GM23338 (cell line): Measurements from ENCODE around the gene GEMIN2. TPM values are rescaled to one million over a fixed set of nuclear protein-coding genes. Genes with fewer than 3 reads are reported as not detected.
"Not testable (repeated sequence)": the region's sequence is repeated elsewhere in the genome, so short reads cannot be mapped to it uniquely, and the experiment has no call there.

Experiments
- ATAC-seq: fragments of 200-7000 bp; cut with Tn5 transposase; 3 replicates; pipeline ENCODE4 v1.9.1; 2020
- DNase-seq: peaks from one replicate; pipeline ENCODE4 v3.0.0-alpha.2; 2015; ENCODE audit warnings: low spot score
- H2AFZ ChIP-seq: fragments of 200-600 bp; sonication (generic); 2 replicates; pipeline ENCODE4 v1.8.0; 2016; ENCODE audit warnings: antibody characterized with exemption, mild to moderate bottlenecking, moderate library complexity
- H3F3A ChIP-seq: fragments of 200-600 bp; sonication (generic); replicated peaks from 2 replicates; pipeline ENCODE4 v1.8.0; 2017; ENCODE audit warnings: antibody characterized with exemption, mixed run types, low read depth
- H3K27ac ChIP-seq: fragments of 200-600 bp; sonication (generic); 2 replicates; pipeline ENCODE4 v1.6.1; 2016; ENCODE audit warnings: low read depth
- H3K27me3 ChIP-seq: fragments of 200-600 bp; sonication (generic); 2 replicates; pipeline ENCODE4 v1.8.0; 2016; ENCODE audit warnings: mild to moderate bottlenecking, mixed run types, moderate library complexity; ENCODE audit not compliant: insufficient read depth
- H3K36me3 ChIP-seq: fragments of 200-600 bp; sonication (generic); 2 replicates; pipeline ENCODE4 v1.8.0; 2016; ENCODE audit warnings: mild to moderate bottlenecking; ENCODE audit not compliant: insufficient read depth
- H3K4me1 ChIP-seq: fragments of 200-600 bp; sonication (generic); 2 replicates; pipeline ENCODE4 v1.8.0; 2016; ENCODE audit warnings: mild to moderate bottlenecking, moderate library complexity; ENCODE audit not compliant: insufficient read depth
- H3K4me2 ChIP-seq: fragments of 200-600 bp; sonication (generic); 2 replicates; pipeline ENCODE4 v1.7.1; 2017; ENCODE audit warnings: mixed run types
- H3K4me3 ChIP-seq: fragments of 200-600 bp; sonication (generic); 2 replicates; pipeline ENCODE4 v1.6.1; 2016; ENCODE audit warnings: mixed run types
- H3K79me2 ChIP-seq: fragments of 200-600 bp; sonication (generic); replicated peaks from 2 replicates; pipeline ENCODE4 v1.8.0; 2017; ENCODE audit warnings: mild to moderate bottlenecking; ENCODE audit not compliant: insufficient read depth
- H3K9me2 ChIP-seq: fragments of 200-600 bp; sonication (generic); 2 replicates; pipeline ENCODE4 v1.8.0; 2017; ENCODE audit not compliant: insufficient read depth
- H4K20me1 ChIP-seq: fragments of 200-600 bp; sonication (generic); replicated peaks from 2 replicates; pipeline ENCODE4 v1.8.0; 2017; ENCODE audit warnings: mild to moderate bottlenecking; ENCODE audit not compliant: insufficient read depth
- H3K27ac Mint-ChIP-seq: 2 replicates; pipeline ENCODE4 v1.8.0; 2020; ENCODE audit warnings: inconsistent platforms, mild to moderate bottlenecking, moderate library complexity, mixed read lengths
- H3K27me3 Mint-ChIP-seq: 3 replicates; pipeline ENCODE4 v1.8.0; 2022; ENCODE audit warnings: low read depth, mild to moderate bottlenecking, moderate library complexity, mixed read lengths, inconsistent platforms; ENCODE audit not compliant: insufficient read depth, poor library complexity
- H3K36me3 Mint-ChIP-seq: 3 replicates; pipeline ENCODE4 v1.8.0; 2021; ENCODE audit warnings: low read depth, mild to moderate bottlenecking, inconsistent platforms, moderate library complexity, mixed read lengths
- H3K4me1 Mint-ChIP-seq: 3 replicates; pipeline ENCODE4 v1.8.0; 2020; ENCODE audit warnings: mild to moderate bottlenecking, inconsistent platforms, mixed read lengths
- H3K4me3 Mint-ChIP-seq: 3 replicates; pipeline ENCODE4 v1.8.0; 2021; ENCODE audit warnings: moderate library complexity, mild to moderate bottlenecking, inconsistent platforms, mixed read lengths
- H3K9me3 Mint-ChIP-seq: 3 replicates; pipeline ENCODE4 v1.8.0; 2020; ENCODE audit warnings: moderate library complexity, mild to moderate bottlenecking, inconsistent platforms, mixed read lengths
- CTCF ChIP-seq, 2 experiments: fragments of 200-600 bp in 1 of 2; sonication (generic) in 1 of 2; conservative IDR thresholded peaks; 2 replicates each; pipeline versions ENCODE4 v1.5.1 to v1.6.1; 2016 to 2017; ENCODE audit warnings: antibody characterized with exemption in 2 of 2, low read depth in 2 of 2, mild to moderate bottlenecking in 2 of 2, moderate library complexity in 1 of 2
- EZH2phosphoT487 ChIP-seq: fragments of 200-600 bp; sonication (generic); IDR thresholded peaks from one replicate; pipeline ENCODE4 v1.8.1; 2018; ENCODE audit warnings: antibody characterized with exemption; ENCODE audit not compliant: unreplicated experiment
- JUNB ChIP-seq: IDR thresholded peaks from one replicate; pipeline ENCODE4 v1.6.1; 2016; ENCODE audit warnings: antibody characterized with exemption; ENCODE audit not compliant: unreplicated experiment
- NANOG ChIP-seq: IDR thresholded peaks from 2 replicates; pipeline ENCODE4 v1.6.1; 2016; ENCODE audit warnings: antibody characterized with exemption, borderline replicate concordance
- REST ChIP-seq: IDR thresholded peaks from one replicate; pipeline ENCODE4 v1.6.1; 2018; ENCODE audit warnings: antibody characterized with exemption; ENCODE audit not compliant: unreplicated experiment
- STAT1 ChIP-seq: IDR thresholded peaks from one replicate; pipeline ENCODE4 v1.6.1; 2016; ENCODE audit warnings: antibody characterized with exemption; ENCODE audit not compliant: unreplicated experiment
- ZNF114 ChIP-seq: fragments of 250-450 bp; sonication (Bioruptor Pico); IDR thresholded peaks from 2 replicates; pipeline ENCODE4 v1.5.0; 2020; ENCODE audit warnings: mild to moderate bottlenecking, moderate library complexity
- ZNF331 ChIP-seq: fragments of 250-450 bp; sonication (Bioruptor Pico); IDR thresholded peaks from 2 replicates; pipeline ENCODE4 v1.5.0; 2020; ENCODE audit warnings: low read depth, mild to moderate bottlenecking, moderate library complexity
- polyA plus RNA-seq: library from polyadenylated mRNA; unstranded; fragments of >200 nt; fragmentation: Nextera tagmentation; extraction: Ambion mirVana; gene quantifications from 2 replicates; pipeline ENCODE4 v1.2.1, GENCODE V29; 2016
- total RNA-seq: library from RNA; depleted of rRNA; stranded (reverse); fragments of >200 nt; shearing (Covaris generic); gene quantifications from 2 replicates; pipeline ENCODE4 v1.2.3, GENCODE V29; 2014

The GEMIN2 gene
- total and polyA plus RNA-seq, 2 experiments from 2014 or later, result 37.0 to 61.6 TPM

DNA sequence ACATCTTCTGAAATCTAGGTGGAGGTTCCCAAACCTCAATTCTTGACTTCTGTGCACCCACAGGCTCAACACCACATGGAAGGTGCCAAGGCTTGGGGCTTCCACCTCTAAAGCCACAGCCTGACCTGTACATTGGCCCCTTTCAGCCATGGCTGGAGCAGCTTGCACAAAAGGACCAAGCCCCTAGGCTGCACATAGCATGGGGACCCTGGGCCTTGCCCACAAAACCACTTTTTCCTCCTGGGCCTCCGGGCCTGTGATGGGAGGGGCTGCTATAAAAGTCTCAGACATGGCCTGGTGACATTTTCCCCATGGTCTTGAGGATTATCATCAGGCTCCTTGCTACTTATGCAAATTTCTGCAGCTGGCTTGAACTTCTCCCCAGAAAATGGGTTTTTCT is 27.5 kb downstream of the GEMIN2 start:
- not testable (repeated sequence) for H3K27ac Mint-ChIP-seq, H3K4me1 Mint-ChIP-seq, H3K79me2 ChIP-seq, H3K9me2 ChIP-seq, H3K4me3 Mint-ChIP-seq, H3K36me3 ChIP-seq, H2AFZ ChIP-seq, H3K4me3 ChIP-seq, H4K20me1 ChIP-seq, ATAC-seq, H3F3A ChIP-seq, H3K27ac ChIP-seq, H3K27me3 ChIP-seq, H3K4me1 ChIP-seq, DNase-seq, H3K4me2 ChIP-seq
- H3K36me3 Mint-ChIP-seq, result peaks cover 54% of the 10 kb centered on the region
- H3K9me3 Mint-ChIP-seq, result peaks cover 28% of the 10 kb centered on the region
- peaks cover 11% of the 10 kb centered on the region for H3K27me3 Mint-ChIP-seq

GRCh38 chr14:39143226-39143625 is 29.1 kb downstream of the GEMIN2 start:
- H3K4me2 ChIP-seq, H3K4me3 Mint-ChIP-seq, H3K79me2 ChIP-seq, DNase-seq, H3F3A ChIP-seq, H3K4me1 Mint-ChIP-seq, H3K4me1 ChIP-seq, H3K27ac Mint-ChIP-seq, H3K9me2 ChIP-seq, H3K4me3 ChIP-seq, H3K36me3 ChIP-seq, H4K20me1 ChIP-seq, H3K27ac ChIP-seq, ATAC-seq, H3K27me3 ChIP-seq, H2AFZ ChIP-seq: not testable (repeated sequence)
- Mint-ChIP-seq H3K27me3 (peaks cover 11% of the 10 kb centered on the region), H3K36me3 (peaks cover 51% of the 10 kb centered on the region), H3K9me3 (peaks cover 28% of the 10 kb centered on the region)

DNA sequence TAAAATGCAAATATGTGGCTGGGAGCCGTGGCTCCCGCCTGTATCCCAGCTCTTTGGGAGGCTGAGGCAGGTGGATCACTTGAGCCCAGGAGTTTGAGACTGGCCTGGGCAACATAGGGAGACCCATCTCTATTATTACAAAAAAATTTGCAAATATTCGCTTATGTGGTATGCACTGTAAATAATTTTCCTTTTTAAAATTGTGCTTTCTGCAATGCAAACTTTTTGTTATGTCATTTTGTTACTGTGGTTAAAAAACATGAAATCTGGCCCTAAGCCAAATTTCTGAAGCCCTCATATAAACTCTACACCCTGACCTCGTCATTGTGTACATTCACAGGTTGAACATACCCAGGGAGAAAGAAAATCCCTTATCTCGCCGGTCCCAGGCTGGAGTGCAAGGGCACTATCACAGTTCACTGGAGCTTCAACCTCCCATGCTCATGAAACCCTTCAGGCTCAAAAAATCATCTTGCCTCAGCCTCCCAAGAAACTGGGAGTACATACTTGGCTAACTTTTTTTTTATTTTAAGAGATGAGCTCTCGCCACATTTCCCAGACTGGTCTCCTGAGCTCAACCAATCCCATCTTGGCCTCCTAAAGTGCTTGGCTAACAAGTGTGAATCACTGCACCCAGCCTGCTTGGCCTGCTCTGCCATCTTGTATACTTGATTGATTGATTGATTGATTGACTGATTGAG is 31.3 kb downstream of the GEMIN2 start:
- Histone ChIP-seq H3K4me1 (no peaks in the 10 kb centered on the region), H3K4me3 (no peak overlapping the region), H2AFZ (no peak overlapping the region), H3K27ac (no peak overlapping the region), H3K9me2 (no peaks in the 10 kb centered on the region), H3K79me2 (no peaks in the 10 kb centered on the region), H3F3A (no peaks in the 10 kb centered on the region), H3K4me2 (no peak overlapping the region), H4K20me1 (no peaks in the 10 kb centered on the region; the same call in 1 of the 2 replicates), H3K36me3 (peaks cover 3% of the 10 kb centered on the region; the same call in 1 of the 2 replicates), H3K27me3 (no peaks in the 10 kb centered on the region)
- DNase-seq (no peak), ATAC-seq (no peak)
- peaks cover 3% of the 10 kb centered on the region for H3K27me3 Mint-ChIP-seq
- H3K4me1 Mint-ChIP-seq, result no peaks in the 10 kb centered on the region
- H3K27ac Mint-ChIP-seq, result no peak overlapping the region
- peaks cover 34% of the 10 kb centered on the region for H3K36me3 Mint-ChIP-seq
- H3K4me3 Mint-ChIP-seq, result no peak overlapping the region
- H3K9me3 Mint-ChIP-seq, result peaks cover 24% of the 10 kb centered on the region
- no peak for TF ChIP-seq REST
- TF ChIP-seq ZNF331 (CRISPR knock-in tag), result no peak
- TF ChIP-seq NANOG, result no peak
- TF ChIP-seq ZNF114 (CRISPR knock-in tag), result no peak
- no peak for TF ChIP-seq EZH2phosphoT487
- TF ChIP-seq STAT1, result no peak
- no peak for TF ChIP-seq JUNB
- no peak for TF ChIP-seq CTCF (conservative IDR thresholded peaks at IDR 0.05; ENCODE audit: low read depth in 2 of 2)
